ENCODE results near the gene CNGA1.
A peak's percentile ranks its signal among the peaks of the same experiment; 100 is the strongest.

The CNGA1 gene

DNA sequence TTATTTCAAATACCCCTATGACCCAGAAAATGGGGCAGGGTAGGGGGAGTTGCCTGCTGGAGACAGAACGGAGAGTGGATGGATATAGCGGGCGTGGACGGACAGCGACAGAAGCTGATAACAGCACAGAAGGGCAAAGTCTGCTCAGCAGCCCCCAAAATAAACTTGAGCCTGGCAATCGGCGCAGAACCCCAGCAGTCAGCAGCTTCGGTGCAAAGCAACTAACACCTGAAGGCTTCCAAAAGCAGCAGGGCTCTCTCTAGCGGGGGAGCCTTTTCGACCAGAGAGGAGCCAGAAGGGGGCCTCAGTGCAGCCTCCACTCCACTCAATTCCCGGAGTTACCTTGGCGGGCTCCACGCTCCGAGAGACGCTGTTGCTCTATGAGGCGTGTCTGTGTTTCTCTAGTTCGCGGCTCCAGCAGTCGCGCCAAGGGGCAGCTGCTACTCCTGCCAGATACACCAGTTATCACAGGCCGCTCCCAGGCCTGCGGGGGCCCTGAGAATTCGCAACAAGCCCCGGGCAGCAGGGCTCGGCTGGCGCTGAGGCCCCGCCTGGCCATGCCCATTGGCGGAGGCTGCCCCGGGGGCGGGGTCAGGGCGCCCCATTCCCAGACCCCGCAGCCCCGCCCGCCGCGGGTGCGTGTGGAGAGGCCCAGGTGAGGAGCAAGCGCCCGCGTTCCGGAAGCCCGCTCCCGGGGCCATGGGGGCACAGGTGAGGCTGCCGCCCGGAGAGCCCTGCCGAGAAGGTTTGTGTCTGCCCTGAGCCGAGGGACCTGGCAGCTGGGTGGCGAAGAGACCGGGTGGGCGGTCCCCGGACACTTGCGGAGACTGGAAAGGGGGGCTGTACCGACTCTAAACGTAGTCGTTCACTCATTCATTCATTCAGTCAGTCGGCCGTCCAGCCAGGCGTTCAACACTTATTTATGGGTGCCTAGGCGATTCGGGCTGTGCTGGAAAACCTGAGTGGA lies at the start of gene CNGA1, which contains the start of gene NIPAL1:
Gene CNGA1, minus strand, starts transcription at position 541 of the 967 bp plus-strand sequence. CDS start 63,992 bp downstream, outside the sequence.
Gene NIPAL1, plus strand, starts transcription at position 632 of the 967 bp plus-strand sequence. Its CDS starts 68 bp downstream, at position 700.
- peak in 1 of 2 experiments; percentile 46 for DNase-seq

DNA sequence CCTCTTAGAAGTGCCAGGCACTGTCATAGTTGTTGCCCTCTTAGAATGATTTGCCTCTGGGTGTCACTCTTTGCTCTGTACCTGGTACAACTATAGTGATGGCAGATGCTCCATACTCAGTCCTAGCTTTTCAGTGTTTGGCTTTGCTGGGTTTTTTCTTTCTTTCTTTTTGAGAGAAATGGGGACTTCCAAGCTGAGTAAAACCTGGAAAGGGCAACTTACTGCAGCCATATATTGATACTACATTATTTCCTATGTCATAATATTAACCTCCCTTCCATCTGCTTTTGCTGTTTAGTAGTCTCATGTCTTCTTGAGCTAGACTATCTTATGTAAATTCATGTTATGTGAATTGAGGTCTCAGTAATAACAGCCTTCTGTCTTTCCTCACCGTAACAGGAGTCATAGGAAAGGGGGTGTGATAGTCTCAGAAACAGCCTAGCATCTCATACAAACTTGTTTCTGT lies 49.1 kb upstream of the CNGA1 start:
- no peak for DNase-seq

DNA sequence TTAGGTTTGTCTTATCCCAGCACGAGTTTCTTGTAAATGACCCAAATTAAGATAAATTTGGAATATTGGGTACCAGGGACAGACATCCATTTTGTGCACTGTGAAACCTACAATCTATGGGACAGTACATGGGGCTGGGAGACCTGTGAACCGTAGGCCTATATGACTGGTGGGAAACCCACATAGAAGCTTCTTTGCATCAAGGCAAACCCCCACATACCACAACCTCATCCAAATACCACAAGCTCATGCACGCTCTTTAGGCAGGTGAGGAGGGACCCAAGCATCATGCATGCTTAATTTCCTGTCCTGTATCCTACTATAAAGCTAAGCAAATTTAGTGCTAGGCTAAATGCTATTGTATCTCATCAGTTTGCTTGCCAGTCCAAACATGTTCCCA lies 47.9 kb upstream of the CNGA1 start:
- no peak for DNase-seq

DNA sequence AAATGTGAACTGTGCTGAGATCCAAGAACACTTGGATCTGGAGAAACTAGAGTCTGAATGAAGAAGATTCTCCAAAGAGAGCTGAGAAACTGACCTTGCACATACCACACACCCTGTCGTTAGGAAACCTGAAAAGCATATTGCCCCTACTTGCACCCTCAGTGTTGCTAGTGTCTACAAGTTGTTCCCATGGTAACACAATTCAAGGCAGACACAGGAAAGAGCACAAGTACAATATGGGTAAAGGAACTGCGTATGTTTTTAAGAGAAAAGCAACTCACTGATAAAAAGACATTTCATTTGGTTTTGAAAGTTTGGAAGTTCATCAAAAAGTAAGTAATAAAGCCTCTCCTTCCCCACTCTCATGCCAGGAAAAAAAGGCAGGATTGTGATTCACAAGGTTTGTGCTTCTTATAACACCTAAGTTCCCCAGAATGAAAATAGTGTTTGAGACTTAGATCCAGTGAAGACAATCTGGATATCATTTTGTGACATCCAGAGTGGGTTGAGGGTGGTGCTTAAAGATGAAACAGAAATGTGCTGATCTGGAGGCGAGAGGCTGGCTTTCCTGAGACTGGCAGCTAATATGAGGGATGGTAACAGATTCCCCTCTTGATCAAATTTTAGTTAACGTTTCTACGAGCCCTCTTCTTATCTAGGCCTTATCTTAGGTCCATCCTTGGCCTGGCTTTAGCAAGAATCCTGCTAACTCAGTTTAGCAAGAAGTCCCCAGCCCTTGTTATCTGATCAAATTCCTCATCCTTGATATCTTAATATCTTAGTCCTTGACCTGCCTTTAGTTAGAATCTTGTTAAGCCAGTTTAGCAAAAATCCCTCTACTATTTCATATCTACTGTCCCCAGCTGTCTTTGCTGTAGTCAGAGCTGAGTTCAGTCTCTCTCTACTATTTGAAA lies 42.4 kb upstream of the CNGA1 start:
- no peak for DNase-seq

DNA sequence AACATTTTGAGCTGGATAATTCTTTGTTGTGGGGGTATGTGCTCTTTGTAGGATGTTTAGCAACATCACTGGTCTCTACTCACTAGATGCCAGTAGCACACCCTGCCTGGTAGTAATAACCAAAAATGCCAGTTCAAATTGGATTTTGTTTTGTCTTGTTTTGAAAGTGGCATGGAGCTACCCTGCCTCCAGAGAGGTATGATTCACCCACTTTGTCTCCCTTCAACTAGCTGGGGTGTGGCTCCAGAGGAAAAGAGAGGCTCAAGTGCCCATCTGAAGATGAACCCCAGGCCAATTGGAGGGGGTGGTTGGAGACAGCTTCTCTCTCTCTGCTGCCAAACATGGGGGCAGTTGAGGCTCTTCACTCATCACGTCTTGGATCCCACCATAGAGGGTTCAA lies 34.6 kb upstream of the CNGA1 start:
- DNase-seq: no peak

DNA sequence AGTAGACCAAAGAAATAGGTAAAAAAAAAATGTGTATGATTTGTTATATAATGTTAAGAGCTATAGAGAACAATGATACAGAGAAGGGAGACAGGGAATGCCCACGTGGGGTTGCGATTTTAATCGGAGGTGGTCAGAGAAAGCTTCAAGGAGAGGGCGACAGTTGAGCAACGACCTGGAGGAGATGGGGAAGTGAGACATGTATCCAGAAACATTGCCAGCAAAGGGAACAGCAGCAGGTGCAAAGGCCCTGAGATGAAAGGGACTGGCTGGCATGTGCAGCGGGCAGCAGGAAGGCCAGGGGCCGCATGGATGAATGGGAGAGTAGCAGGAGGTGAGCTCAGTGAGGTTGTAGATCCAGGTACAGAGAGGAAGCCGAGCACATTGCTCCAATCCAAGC lies 33.0 kb upstream of the CNGA1 start:
- no peak for DNase-seq

DNA sequence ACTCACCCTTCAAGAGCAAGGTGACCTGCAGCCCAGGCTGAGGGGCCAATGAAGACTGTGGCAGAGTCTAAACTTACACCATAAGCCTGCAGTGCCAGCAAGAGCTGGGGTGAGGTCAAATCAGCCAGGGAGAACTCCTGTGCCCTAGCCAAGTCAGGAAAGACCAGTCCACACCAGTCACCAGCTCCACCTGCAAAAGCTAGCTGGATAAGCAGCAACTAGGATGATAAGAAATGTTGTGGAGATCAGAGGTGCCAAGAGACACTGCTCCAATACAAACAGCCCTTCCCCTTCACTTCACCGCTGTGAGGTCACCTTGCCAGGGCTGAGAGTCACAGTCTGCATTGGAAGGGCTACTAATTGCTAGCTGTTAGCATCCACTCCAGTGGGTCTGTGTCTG lies 31.4 kb upstream of the CNGA1 start:
- no peak for DNase-seq

DNA sequence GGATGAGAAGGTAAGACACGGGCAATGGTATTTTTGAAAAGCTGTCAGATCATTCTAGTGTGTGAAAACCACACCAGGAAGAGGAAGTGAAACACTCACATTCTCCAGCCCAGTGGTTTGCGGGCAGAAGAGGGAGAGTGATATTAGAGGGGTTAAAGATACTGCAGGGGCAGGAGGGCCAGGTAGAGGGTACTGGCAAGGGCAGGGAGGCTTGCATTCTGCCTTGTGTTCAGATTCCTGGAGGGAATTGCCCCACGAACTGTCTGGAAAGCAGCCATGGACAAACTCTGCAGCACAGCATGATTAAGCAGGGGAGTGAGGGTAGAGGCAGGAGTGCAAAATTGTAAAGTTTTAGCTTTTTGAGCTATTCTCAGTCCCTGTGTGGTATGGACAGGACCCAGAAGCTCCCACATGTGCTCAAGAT lies 31.0 kb upstream of the CNGA1 start:
- no peak for DNase-seq

DNA sequence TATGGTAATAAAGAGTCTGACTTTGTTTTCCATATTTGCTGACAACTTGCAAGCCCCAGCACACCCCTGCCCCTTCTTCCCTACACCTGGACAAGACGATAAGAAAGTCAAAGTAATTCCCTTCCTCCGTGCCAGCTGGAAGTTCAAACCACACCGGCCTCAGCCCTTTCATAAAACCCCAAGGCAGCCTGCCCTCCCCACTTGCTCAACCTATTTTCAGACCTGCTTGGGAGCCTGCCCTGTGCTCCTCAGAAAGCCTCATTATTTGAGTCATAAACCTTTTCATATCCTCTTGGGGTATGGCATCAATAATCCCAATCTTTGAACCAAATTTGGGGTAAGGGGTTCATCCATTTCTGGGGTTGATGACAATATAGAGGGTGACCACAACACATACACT lies 29.6 kb upstream of the CNGA1 start:
- DNase-seq: no peak

DNA sequence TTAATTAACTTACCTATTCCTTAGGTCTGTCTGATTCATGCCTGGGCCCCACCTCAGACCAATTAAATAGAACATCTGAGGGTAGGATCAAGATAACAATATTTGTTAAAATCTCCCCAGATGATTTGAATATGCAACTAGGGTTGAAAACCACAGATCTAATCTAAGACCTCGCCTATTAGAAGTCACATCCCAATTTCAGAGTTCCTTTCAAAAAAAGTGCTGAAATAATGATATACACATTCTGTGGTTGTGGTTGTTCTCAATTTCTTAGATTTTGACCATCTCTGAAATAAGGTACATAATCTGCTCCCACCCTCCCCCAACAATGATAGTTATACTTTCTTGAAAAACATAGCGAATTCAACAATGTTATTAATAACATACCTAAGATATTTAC lies 27.8 kb upstream of the CNGA1 start:
- no peak for DNase-seq

DNA sequence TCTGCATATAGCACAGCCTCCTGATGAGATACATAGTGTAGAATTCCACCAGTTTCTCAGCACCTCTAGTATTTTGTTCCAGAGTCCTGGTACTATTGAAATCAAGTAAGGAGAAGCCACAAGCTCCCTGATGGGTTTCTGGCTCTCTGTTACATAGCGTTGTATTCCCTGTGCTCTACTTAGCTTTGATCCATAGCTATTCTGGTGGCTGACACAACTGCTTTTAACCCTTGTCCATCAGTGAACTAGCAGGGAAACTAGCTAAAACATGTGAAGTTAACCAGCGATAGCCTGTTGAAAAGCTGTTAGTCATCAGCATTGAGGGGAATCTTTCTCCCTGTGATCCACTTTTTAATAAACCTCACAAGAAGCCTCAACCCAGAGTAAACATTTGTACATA lies 27.0 kb upstream of the CNGA1 start:
- no peak for DNase-seq

DNA sequence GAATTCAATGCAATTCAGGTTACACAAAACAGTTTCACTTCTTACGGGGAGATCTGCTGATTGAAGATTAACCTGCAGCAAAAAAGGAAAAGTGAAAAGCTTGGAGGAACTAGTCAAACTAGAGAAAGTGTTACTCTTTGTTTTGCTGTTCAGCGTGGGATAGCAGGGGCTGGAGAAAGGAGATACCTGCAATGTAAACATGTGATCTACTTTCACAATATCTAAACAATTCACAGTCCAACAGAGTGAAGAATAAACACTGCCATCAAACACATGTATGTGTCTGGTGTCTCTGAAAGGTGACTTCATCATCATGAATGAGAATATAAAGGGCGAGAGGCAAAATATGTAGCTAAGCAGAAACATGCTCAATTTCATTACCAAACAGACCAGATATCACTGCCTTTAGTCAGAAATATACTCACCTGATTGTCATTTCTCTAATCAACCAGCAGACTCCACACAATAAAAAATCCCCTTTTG lies 26.5 kb upstream of the CNGA1 start:
- no peak for DNase-seq

DNA sequence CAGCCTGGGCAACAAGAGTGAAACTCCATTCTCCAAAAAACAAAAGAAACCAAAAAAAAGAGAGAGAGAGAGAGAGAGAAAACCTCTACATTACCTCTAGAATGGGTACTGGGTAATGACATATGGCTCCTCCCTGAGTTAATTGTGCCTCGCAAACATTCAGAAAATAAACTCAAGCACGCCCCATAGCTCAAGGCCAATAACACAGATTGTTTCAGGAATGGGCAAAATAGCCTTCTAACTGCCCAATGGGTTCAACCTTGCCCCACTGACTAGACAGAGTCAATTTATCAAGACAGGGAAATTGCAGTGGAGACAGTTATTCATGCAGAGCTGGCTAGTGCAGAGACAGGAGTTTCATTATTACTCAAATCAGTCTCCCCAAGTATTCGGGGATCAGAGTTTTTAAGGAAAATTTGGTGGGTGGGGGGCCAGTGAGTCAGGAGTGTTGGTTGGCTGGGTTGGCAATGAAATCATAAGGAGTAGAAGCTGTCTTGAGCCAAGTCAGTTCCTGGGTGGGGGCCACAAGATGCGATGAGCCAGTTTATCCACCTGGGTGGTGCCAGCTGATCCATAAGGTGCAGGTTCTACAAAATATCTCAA lies 25.2 kb upstream of the CNGA1 start:
- DNase-seq: no peak

DNA sequence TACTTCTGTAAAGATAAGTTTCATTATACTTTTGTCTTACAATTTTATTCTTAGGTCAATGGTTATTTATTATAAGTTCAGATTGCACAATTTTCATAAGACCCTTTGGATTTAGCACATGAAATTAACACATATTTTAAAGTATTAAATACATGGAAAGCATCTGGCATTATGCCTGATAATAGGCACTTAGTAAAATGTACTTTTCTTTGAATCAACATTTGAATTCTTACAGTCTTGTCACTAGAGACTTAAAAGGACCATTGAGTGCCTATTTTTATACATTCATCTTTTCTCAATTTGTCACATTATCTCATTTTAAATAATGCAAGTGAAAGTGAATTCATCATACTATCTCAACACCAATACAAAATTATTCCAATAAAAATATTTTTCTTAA lies 23.1 kb upstream of the CNGA1 start:
- DNase-seq: no peak

DNA sequence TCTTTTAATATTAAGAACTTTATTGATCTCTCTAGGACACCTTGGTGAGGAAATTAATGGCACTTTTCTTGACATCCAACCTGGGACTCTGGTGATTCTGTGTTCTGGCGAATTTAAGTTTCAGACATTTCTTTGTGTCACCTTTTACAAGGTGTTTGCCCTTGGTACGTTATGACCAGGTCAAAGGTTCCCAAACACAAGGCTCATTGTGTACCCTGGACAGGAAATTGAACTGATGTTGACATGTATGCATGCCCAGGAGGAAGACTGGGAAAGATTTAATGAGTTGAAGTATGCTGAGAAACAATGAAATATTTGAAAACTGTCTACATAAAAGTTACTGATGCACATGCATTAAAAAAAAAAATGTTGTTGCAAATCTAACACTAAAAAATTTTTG lies 22.2 kb upstream of the CNGA1 start:
- no peak for DNase-seq

DNA sequence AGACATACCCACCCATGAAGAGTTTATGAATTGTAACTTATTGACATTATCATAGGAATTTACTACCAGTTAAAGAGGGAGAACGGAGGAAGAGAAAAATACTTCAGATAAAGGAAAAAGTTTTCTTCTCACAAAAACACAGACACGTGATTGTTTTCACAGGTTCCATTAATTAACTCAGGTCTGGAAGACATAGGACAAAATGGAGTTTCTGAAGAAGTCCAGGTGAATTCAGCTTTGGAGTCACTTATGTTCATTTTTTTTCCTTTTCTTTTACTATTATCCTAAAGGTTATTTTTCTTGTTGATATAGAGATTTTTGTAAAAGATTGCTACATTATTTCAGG lies 20.6 kb upstream of the CNGA1 start:
- DNase-seq: no peak

DNA sequence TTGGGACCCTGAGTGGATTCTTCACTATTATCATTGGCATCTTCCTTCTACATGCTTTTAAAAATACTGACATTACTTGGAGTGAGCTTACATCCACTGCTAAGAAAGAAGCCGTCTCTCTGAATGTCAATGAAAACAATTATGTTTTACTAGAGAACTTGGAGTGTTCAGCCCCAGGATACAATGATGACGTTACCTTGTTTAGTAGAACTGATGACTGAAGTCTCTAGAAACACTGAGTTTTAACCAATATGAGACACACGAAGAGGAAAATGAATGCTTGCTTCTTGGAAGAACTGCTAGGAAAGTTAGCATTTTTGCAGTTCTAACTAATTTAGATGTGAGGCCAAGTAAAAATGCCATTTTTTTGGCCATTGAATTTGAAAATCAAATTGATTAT lies 19.5 kb upstream of the CNGA1 start:
- DNase-seq: no peak

DNA sequence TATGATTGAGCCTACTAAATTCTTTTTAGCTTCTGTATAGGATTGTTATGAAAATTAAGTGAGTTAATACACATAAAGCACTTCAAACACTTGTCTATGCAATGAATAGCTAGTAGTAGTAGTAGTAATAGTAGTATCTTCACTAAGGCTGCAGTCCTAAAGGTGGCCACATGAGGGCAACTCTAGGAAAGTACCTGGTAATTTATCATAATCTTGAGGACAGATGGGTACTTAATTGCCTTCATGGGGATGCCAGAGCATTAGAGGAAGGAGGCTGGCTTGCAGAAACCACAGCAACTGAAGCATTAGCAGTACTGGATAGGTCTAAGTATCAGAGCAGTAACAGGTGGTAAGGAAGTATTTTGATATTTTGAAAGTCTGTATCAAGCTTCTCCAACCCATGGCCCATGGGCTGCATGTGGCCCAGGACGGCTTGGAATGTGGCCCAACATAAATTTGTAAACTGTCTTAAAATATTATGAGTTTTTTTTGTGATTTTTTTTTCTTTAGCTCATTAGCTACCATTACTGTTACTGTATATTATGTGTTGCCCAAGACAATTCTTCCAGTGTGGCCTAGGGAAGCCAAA lies 17.4 kb upstream of the CNGA1 start:
- DNase-seq: peak in 1 of 2 experiments; percentile 35

DNA sequence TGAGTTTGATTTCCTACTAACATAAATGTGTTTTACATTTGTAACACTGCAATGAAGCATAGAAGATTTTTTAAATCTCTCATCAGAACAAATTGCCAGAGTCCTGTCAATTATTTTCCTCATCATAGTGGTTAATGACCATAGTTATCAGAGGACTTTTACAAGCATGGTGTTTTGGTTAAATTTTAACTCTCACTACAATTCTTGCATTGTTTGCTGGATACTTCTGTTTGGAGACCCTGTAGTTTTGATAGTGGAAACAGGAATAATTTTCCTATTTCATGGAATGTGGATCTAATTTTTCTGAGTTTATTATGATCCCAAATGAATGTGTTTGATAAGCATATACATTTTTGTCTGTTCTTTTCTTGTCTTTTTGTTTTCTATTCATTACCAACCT lies 16.9 kb upstream of the CNGA1 start:
- DNase-seq: no peak

DNA sequence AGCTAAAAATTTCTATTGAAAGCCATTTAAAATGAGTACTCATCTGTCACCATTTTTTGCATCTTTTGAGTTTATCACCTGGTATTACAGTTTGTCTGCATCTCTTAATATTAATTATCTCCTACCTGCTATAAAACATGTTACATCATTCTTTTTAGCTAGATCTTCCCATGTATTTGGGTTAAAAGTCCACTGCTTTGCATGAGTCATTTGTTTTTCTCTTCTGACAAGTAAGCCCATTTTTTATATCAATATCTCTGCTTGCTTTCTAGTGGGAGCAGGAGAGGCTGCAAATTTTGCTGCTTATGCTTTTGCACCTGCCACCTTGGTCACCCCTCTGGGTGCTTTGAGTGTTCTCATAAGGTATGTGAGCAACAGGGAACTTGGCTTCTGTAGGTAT lies 16.2 kb upstream of the CNGA1 start:
- no peak for DNase-seq

DNA sequence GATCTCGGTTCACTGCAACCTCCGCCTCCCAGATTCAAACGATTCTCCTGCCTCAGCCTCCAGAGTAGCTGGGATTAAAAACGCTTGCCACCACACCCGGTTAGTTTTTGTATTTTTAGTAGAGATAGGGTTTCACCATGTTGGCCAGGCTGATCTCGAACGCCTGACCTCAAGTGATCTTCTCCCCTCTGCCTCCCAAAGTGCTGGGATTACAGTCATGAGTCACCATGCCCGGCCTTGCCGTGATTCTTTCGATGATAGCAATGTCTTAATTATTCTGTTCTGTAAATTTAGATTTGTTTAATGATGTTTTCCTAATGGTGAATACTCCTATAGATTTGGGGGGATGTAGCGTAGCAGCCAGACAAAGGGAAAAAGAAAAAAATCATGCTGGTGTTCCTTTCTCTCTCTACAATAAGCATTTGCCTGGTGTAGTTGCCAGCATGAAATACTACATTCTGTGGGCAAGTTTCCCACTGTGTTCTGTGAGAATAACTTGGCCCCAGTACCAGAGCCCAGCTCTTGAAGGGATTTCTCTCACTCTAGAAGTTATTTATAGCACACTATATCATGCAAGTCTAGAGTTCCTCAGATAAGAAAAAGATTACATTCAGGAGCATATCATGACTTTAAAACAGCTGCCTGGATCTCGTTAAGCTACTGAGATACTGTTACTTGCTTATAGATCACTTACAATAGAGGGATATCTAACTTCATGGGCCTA lies 15.5 kb upstream of the CNGA1 start:
- DNase-seq: no peak

DNA sequence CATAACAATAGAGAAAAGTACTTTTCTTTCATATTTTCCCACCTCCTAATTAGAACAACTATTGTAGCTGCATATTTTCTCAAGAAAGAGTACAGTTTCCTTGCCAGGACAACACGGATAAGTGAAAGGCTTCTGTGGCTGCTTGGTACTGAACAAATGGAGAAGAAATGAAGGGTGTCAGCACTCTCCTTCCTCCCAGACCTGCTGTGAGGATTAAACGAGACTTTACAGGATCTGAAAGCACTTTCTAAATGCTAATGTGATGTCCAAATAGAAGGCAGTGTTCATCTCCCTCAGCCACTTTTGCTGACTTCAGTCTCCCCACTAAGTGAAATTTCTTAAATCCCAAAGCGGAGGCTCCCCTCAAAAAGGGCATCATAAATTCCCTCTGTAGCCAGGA lies 14.0 kb upstream of the CNGA1 start:
- no peak for DNase-seq
